ENCODE data around the gene NR2F2. TPM values are rescaled to one million over a fixed set of nuclear protein-coding genes. Genes with fewer than 3 reads are reported as not detected.

The NR2F2 gene
- total RNA-seq, 1 donor from 2014 or later = 12.8 TPM

GRCh38 chr15:96329403-96329981, 1.0 kb upstream of the NR2F2 start:
- intact Hi-C loops (cut with micrococcal nuclease) = loop anchor here (10.0 kb wide), 1 partner anchor 1075 kb away; no protein-coding TSS in a partner anchor
- no peak for TF ChIP-seq CTCF (IDR thresholded peaks at IDR 0.05; ENCODE audit: borderline replicate concordance)
- Histone ChIP-seq H3K4me1 (peaks cover 62% of the 10 kb centered on the region), H3K9me3 (replicated peaks) (no peaks in the 10 kb centered on the region), H3K27me3 (ENCODE audit: low read depth) (peaks cover 82% of the 10 kb centered on the region), H3K4me3 (peak overlapping the region; percentile 88), H3K36me3 (peaks cover 4% of the 10 kb centered on the region), H3K27ac (replicated peaks) (peak overlapping the region; percentile 96)
- DNase-seq = no peak

- Histone ChIP-seq H3K9me3 (replicated peaks) (no peaks in the 10 kb centered on the region), H3K27me3 (ENCODE audit: low read depth) (peaks cover 77% of the 10 kb centered on the region), H3K4me1 (peaks cover 68% of the 10 kb centered on the region), H3K4me3 (peak overlapping the region; percentile 88), H3K36me3 (peaks cover 10% of the 10 kb centered on the region), H3K27ac (replicated peaks) (peak overlapping the region; percentile 96)
- no peak for TF ChIP-seq CTCF (IDR thresholded peaks at IDR 0.05; ENCODE audit: borderline replicate concordance)
- no peak for DNase-seq
- intact Hi-C loops (cut with micrococcal nuclease) = no loop called here
These were observed 443 bp upstream of the NR2F2 start for GRCh38 chr15:96330064-96330449.

- no peak for DNase-seq
- TF ChIP-seq CTCF (IDR thresholded peaks at IDR 0.05; ENCODE audit: borderline replicate concordance) = no peak
- Histone ChIP-seq H3K9me3 (replicated peaks) (no peaks in the 10 kb centered on the region), H3K4me1 (peaks cover 70% of the 10 kb centered on the region), H3K27me3 (ENCODE audit: low read depth) (peaks cover 64% of the 10 kb centered on the region), H3K36me3 (peaks cover 15% of the 10 kb centered on the region), H3K27ac (replicated peaks) (peak overlapping the region; percentile 96), H3K4me3 (peak overlapping the region; percentile 88)
- intact Hi-C loops (cut with micrococcal nuclease) = no loop called here
These were observed 844 bp downstream of the NR2F2 start for GRCh38 chr15:96331144-96331944.

- peaks cover 57% of the 10 kb centered on the region for H3K27me3 ChIP-seq (ENCODE audit: low read depth)
- peak overlapping the region; percentile 88 for H3K4me3 ChIP-seq
- intact Hi-C loops (cut with micrococcal nuclease) = no loop called here
- no peaks in the 10 kb centered on the region for H3K9me3 ChIP-seq (replicated peaks)
- TF ChIP-seq CTCF (IDR thresholded peaks at IDR 0.05; ENCODE audit: borderline replicate concordance) = no peak
- peaks cover 63% of the 10 kb centered on the region for H3K4me1 ChIP-seq
- DNase-seq = no peak
- H3K27ac ChIP-seq (replicated peaks) = peak overlapping the region; percentile 96
- H3K36me3 ChIP-seq = peaks cover 15% of the 10 kb centered on the region
These were observed 1.6 kb downstream of the NR2F2 start for GRCh38 chr15:96331945-96332636.

GRCh38 chr15:96332637-96333121, 2.2 kb downstream of the NR2F2 start:
- intact Hi-C loops (cut with micrococcal nuclease) = no loop called here
- no peak for DNase-seq
- Histone ChIP-seq H3K9me3 (replicated peaks) (no peaks in the 10 kb centered on the region), H3K36me3 (peaks cover 15% of the 10 kb centered on the region), H3K4me1 (peaks cover 57% of the 10 kb centered on the region), H3K27me3 (ENCODE audit: low read depth) (peaks cover 51% of the 10 kb centered on the region), H3K27ac (replicated peaks) (peak overlapping the region; percentile 96), H3K4me3 (peak overlapping the region; percentile 88)
- no peak for TF ChIP-seq CTCF (IDR thresholded peaks at IDR 0.05; ENCODE audit: borderline replicate concordance)

Data from left ventricle myocardium inferior (tissue), 1 donor.